Neural cell (in vitro differentiated cells): ENCODE data around the gene DUSP22. TPM values are rescaled to one million over a fixed set of nuclear protein-coding genes. Genes with fewer than 3 reads are reported as not detected.

ENCODE experiments used
- H2AFZ ChIP-seq: fragments of 200-600, 300-800 bp; sonication (generic), shearing (Covaris generic); 2 replicates; pipeline ENCODE4 v1.6.0; 2014; ENCODE audit warnings: low read depth, mild to moderate bottlenecking, antibody characterized with exemption, low read length, moderate library complexity
- H3F3A ChIP-seq: fragments of 200-600 bp; shearing (Covaris generic); 2 replicates; pipeline ENCODE4 v1.6.1; 2016; ENCODE audit warnings: mild to moderate bottlenecking, moderate library complexity, mixed read lengths, antibody characterized with exemption, low read length; ENCODE audit not compliant: insufficient read depth, poor library complexity, severe bottlenecking
- H3K27ac ChIP-seq: fragments of 200-600, 300-800 bp; sonication (generic), shearing (Covaris generic); 2 replicates; pipeline ENCODE4 v1.5.1; 2014; ENCODE audit warnings: mild to moderate bottlenecking, low read length, moderate library complexity
- H3K27me3 ChIP-seq: fragments of 300-800, 200-600 bp; sonication (generic), shearing (Covaris generic); 2 replicates; pipeline ENCODE4 v1.6.0; 2014; ENCODE audit warnings: mild to moderate bottlenecking, low read depth, low read length, moderate library complexity; ENCODE audit not compliant: insufficient read depth
- H3K36me3 ChIP-seq: fragments of 300-800, 200-600 bp; sonication (generic), shearing (Covaris generic); 2 replicates; pipeline ENCODE4 v1.5.1; 2014; ENCODE audit warnings: mild to moderate bottlenecking, antibody characterized with exemption, low read length, moderate library complexity; ENCODE audit not compliant: insufficient read depth
- H3K4me2 ChIP-seq: fragments of 300-800, 200-600 bp; sonication (generic), shearing (Covaris generic); 2 replicates; pipeline ENCODE4 v1.6.0; 2014; ENCODE audit warnings: mild to moderate bottlenecking, low read length
- H3K4me3 ChIP-seq: fragments of 300-800, 200-600 bp; sonication (generic), shearing (Covaris generic); 2 replicates; pipeline ENCODE4 v1.5.1; 2014; ENCODE audit warnings: mild to moderate bottlenecking, low read length, moderate library complexity
- H3K79me2 ChIP-seq: fragments of 200-600 bp; shearing (Covaris generic); replicated peaks from 2 replicates; pipeline ENCODE4 v1.6.0; 2014; ENCODE audit warnings: mild to moderate bottlenecking, low read length, moderate library complexity; ENCODE audit not compliant: insufficient read depth
- H3K9ac ChIP-seq: fragments of 300-800, 200-600 bp; sonication (generic), shearing (Covaris generic); 2 replicates; pipeline ENCODE4 v1.6.1; 2016; ENCODE audit warnings: mild to moderate bottlenecking, low read length, mixed read lengths
- H3K9me2 ChIP-seq: fragments of 200-600 bp; shearing (Covaris generic); 2 replicates; pipeline ENCODE4 v1.6.1; 2016; ENCODE audit warnings: mild to moderate bottlenecking, low read length, mixed read lengths; ENCODE audit not compliant: insufficient read depth
- H3K9me3 ChIP-seq: fragments of 200-600, 300-800 bp; sonication (generic), shearing (Covaris generic); 2 replicates; pipeline ENCODE4 v1.6.1; 2016; ENCODE audit warnings: mild to moderate bottlenecking, mixed run types, low read length, moderate library complexity, mixed read lengths
- H4K20me1 ChIP-seq: fragments of 200-600 bp; shearing (Covaris generic); 2 replicates; pipeline ENCODE4 v1.6.1; 2016; ENCODE audit warnings: mild to moderate bottlenecking, mixed run types; ENCODE audit not compliant: insufficient read depth
- CTCF ChIP-seq: fragments of 450-650 bp; IDR thresholded peaks from 2 replicates; pipeline ENCODE4 v1.5.1; 2014; ENCODE audit warnings: antibody characterized with exemption, mild to moderate bottlenecking, moderate library complexity; ENCODE audit not compliant: poor library complexity, severe bottlenecking
- EP300 ChIP-seq: fragments of 450-650 bp; conservative IDR thresholded peaks from 2 replicates; pipeline ENCODE4 v1.6.1; 2014; ENCODE audit warnings: antibody characterized with exemption, mild to moderate bottlenecking, moderate library complexity; ENCODE audit not compliant: poor library complexity, severe bottlenecking
- EZH2 ChIP-seq: fragments of 200-600, 300-800 bp; shearing (Covaris generic), sonication (generic); IDR thresholded peaks from 2 replicates; pipeline ENCODE4 v1.6.1; 2014; ENCODE audit warnings: antibody characterized with exemption, low read length, borderline replicate concordance, mild to moderate bottlenecking; ENCODE audit not compliant: insufficient read depth, poor library complexity, severe bottlenecking
- MXI1 ChIP-seq: fragments of 450-650 bp; conservative IDR thresholded peaks from 2 replicates; pipeline ENCODE4 v1.6.1; 2014; ENCODE audit warnings: antibody characterized with exemption, mild to moderate bottlenecking; ENCODE audit not compliant: poor library complexity, severe bottlenecking
- POLR2AphosphoS5 ChIP-seq: IDR thresholded peaks from 2 replicates; pipeline ENCODE4 v1.6.1; 2012
- RAD21 ChIP-seq: fragments of 450-650 bp; conservative IDR thresholded peaks from 2 replicates; pipeline ENCODE4 v1.6.1; 2014; ENCODE audit warnings: antibody characterized with exemption, mild to moderate bottlenecking, moderate library complexity
- REST ChIP-seq: IDR thresholded peaks from 2 replicates; pipeline ENCODE4 v1.6.1; 2012; ENCODE audit warnings: borderline replicate concordance
- SMC3 ChIP-seq: fragments of 450-650 bp; conservative IDR thresholded peaks from 2 replicates; pipeline ENCODE4 v1.6.1; 2014; ENCODE audit warnings: antibody characterized with exemption, mild to moderate bottlenecking, moderate library complexity; ENCODE audit not compliant: poor library complexity
- TAF1 ChIP-seq: IDR thresholded peaks from 2 replicates; pipeline ENCODE4 v1.6.1; 2012; ENCODE audit warnings: low read depth
- polyA plus RNA-seq: library from polyadenylated mRNA; depleted of rRNA; stranded (reverse); fragments of >200 nt; gene quantifications from 2 replicates; pipeline ENCODE4 v1.2.3, GENCODE V29; 2014

Gene DUSP22
- polyA plus RNA-seq, 1 donor from 2014 or later: 24.9 TPM

GRCh38 chr6:323730-324088 is 31.4 kb downstream of the DUSP22 start:
- H3K79me2 ChIP-seq: no peaks in the 10 kb centered on the region
- no peaks in the 10 kb centered on the region for H3K9me3 ChIP-seq
- no peak overlapping the region for H3K4me3 ChIP-seq
- no peaks in the 10 kb centered on the region for H4K20me1 ChIP-seq
- no peak overlapping the region for H2AFZ ChIP-seq
- H3K4me2 ChIP-seq: no peak overlapping the region
- no peaks in the 10 kb centered on the region for H3F3A ChIP-seq
- H3K9ac ChIP-seq: no peak overlapping the region
- H3K36me3 ChIP-seq: no peaks in the 10 kb centered on the region
- H3K27ac ChIP-seq: no peak overlapping the region
- H3K9me2 ChIP-seq: no peaks in the 10 kb centered on the region
- TF ChIP-seq REST: no peak
- no peaks in the 10 kb centered on the region for H3K27me3 ChIP-seq

- no peak overlapping the region for H2AFZ ChIP-seq
- no peak overlapping the region for H3K4me2 ChIP-seq
- H3K9me3 ChIP-seq: no peaks in the 10 kb centered on the region
- no peaks in the 10 kb centered on the region for H3K36me3 ChIP-seq
- H3K27ac ChIP-seq: no peak overlapping the region
- H3K9me2 ChIP-seq: no peaks in the 10 kb centered on the region
- H3K27me3 ChIP-seq: no peaks in the 10 kb centered on the region
- TF ChIP-seq SMC3 (no peak), MXI1 (no peak), TAF1 (no peak), EP300 (no peak), REST (no peak), CTCF (no peak), RAD21 (no peak), EZH2 (no peak), POLR2AphosphoS5 (no peak)
- H3K9ac ChIP-seq: no peak overlapping the region
- no peak overlapping the region for H3K4me3 ChIP-seq
- no peaks in the 10 kb centered on the region for H3F3A ChIP-seq
- no peaks in the 10 kb centered on the region for H3K79me2 ChIP-seq
- H4K20me1 ChIP-seq: no peaks in the 10 kb centered on the region
Measured at GRCh38 chr6:324116-324728, 31.9 kb downstream of the DUSP22 start.
